ENCODE results near the gene GPATCH8.

DNA sequence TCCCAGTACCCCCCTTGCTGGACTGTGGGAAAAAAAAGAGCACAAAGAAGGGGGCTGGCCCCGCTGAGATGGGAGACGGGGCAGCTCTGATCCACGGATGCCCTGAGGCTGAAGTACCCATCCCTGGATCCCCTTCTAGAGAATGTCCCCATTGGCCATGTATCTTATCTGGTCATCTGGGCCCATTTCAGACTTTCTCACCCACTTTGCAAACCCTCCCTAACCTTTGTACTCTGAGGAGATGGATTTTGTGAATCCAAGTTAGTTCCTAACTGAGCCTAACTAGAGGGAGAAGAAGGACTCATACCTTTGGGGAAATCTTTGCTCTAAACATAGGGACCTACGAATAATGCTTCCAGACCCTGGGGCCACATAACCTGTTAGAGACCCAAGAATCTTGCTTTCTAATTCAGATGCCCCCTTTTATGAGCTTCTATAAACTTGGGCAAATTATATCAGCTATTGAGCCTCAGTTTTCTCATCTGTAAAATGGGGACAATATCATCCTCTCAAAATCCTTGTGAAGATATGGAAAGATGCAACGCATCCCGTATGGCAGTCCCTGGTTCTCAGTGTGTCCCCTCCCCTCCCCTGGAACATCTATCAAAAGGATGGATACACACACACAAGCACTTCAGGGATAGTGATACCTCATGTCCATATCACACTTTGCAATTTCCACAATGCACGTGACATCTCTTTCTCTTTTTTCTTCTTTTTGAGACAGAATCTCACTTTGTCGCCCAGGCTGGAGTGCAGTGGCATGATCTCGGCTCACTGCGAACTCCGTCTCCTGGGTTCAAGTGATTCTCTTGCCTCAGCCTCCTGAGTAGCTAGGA lies 37.3 kb upstream of the GPATCH8 start:
- no peak for TF ChIP-seq POLR2A (IDR thresholded peaks at IDR 0.05)
- TF ChIP-seq, protein P1, sequence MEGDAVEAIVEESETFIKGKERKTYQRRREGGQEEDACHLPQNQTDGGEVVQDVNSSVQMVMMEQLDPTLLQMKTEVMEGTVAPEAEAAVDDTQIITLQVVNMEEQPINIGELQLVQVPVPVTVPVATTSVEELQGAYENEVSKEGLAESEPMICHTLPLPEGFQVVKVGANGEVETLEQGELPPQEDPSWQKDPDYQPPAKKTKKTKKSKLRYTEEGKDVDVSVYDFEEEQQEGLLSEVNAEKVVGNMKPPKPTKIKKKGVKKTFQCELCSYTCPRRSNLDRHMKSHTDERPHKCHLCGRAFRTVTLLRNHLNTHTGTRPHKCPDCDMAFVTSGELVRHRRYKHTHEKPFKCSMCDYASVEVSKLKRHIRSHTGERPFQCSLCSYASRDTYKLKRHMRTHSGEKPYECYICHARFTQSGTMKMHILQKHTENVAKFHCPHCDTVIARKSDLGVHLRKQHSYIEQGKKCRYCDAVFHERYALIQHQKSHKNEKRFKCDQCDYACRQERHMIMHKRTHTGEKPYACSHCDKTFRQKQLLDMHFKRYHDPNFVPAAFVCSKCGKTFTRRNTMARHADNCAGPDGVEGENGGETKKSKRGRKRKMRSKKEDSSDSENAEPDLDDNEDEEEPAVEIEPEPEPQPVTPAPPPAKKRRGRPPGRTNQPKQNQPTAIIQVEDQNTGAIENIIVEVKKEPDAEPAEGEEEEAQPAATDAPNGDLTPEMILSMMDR (IDR thresholded peaks at IDR 0.05): no peak
